Occipital lobe (tissue), 2 donors: ENCODE results near the gene NTF4. TPM values are rescaled to one million over a fixed set of nuclear protein-coding genes. Genes with fewer than 3 reads are reported as not detected.

Experiments
- DNase-seq: peaks from one replicate; lab custom pipeline; 2025; lab: John Stamatoyannopoulos, UW
- total RNA-seq: library from RNA; depleted of rRNA; stranded (reverse); fragments of >200 nt; gene quantifications from one replicate; pipeline ENCODE4 v1.2.3, GENCODE V29; 2014

The NTF4 gene
- not detected for total RNA-seq

GRCh38 chr19:49064768-49065611 lies at the start of gene NTF4:
Gene NTF4 (minus strand): TSS chr19:49064818. CDS start chr19:49061997, 2,821 bp downstream.
- no peak for DNase-seq

- DNase-seq: peak; percentile 50
These were observed 49.4 kb upstream of the NTF4 start, which contains the start of gene LIN7B for GRCh38 chr19:49113762-49114629. Gene LIN7B (plus strand): TSS chr19:49114370. CDS start chr19:49114405, 35 bp downstream.

- DNase-seq: no peak
These were observed 46.8 kb upstream of the NTF4 start for GRCh38 chr19:49111218-49111998.

GRCh38 chr19:49110567-49110966 lies 45.9 kb upstream of the NTF4 start:
- DNase-seq: no peak

- no peak for DNase-seq
These were observed 45.1 kb upstream of the NTF4 start for GRCh38 chr19:49109569-49110233.

GRCh38 chr19:49109051-49109450 lies 44.4 kb upstream of the NTF4 start:
- no peak for DNase-seq

- no peak for DNase-seq
These were observed 43.2 kb upstream of the NTF4 start for GRCh38 chr19:49107625-49108459.

- peak; percentile 28 for DNase-seq
These were observed 42.1 kb upstream of the NTF4 start for GRCh38 chr19:49106648-49107135.

- DNase-seq: no peak
These were observed 39.7 kb upstream of the NTF4 start for GRCh38 chr19:49104229-49104864.

GRCh38 chr19:49103331-49104085 lies 38.9 kb upstream of the NTF4 start:
- DNase-seq: no peak

GRCh38 chr19:49102303-49102702 lies 37.7 kb upstream of the NTF4 start:
- no peak for DNase-seq

GRCh38 chr19:49101160-49101559 lies 36.5 kb upstream of the NTF4 start:
- no peak for DNase-seq

GRCh38 chr19:49098795-49099194 lies 34.2 kb upstream of the NTF4 start:
- no peak for DNase-seq

- peak; percentile 37 for DNase-seq
These were observed 33.1 kb upstream of the NTF4 start for GRCh38 chr19:49097453-49098288.

- DNase-seq: no peak
These were observed 30.2 kb upstream of the NTF4 start for GRCh38 chr19:49094505-49095482.

GRCh38 chr19:49092686-49093085 lies 28.1 kb upstream of the NTF4 start:
- DNase-seq: no peak
